ENCODE data around the gene CHRNB2.

DNA sequence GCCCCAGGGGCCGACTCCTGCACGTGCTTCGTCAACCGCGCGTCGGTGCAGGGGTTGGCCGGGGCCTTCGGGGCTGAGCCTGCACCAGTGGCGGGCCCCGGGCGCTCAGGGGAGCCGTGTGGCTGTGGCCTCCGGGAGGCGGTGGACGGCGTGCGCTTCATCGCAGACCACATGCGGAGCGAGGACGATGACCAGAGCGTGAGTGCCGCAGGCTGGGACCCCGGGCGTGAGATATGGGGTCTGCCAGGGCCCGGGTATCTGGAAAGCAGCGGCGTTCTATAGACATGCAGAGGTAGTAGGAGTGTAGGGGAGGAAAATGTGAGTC, 4.3 kb downstream of the CHRNB2 start:
- TF ChIP-seq, protein P1, sequence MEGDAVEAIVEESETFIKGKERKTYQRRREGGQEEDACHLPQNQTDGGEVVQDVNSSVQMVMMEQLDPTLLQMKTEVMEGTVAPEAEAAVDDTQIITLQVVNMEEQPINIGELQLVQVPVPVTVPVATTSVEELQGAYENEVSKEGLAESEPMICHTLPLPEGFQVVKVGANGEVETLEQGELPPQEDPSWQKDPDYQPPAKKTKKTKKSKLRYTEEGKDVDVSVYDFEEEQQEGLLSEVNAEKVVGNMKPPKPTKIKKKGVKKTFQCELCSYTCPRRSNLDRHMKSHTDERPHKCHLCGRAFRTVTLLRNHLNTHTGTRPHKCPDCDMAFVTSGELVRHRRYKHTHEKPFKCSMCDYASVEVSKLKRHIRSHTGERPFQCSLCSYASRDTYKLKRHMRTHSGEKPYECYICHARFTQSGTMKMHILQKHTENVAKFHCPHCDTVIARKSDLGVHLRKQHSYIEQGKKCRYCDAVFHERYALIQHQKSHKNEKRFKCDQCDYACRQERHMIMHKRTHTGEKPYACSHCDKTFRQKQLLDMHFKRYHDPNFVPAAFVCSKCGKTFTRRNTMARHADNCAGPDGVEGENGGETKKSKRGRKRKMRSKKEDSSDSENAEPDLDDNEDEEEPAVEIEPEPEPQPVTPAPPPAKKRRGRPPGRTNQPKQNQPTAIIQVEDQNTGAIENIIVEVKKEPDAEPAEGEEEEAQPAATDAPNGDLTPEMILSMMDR (IDR thresholded peaks at IDR 0.05): no peak
- no peak for TF ChIP-seq POLR2A (IDR thresholded peaks at IDR 0.05)
